Stomach (tissue), 9 donors: ENCODE data around the gene KPNA4. TPM values are rescaled to one million over a fixed set of nuclear protein-coding genes. Genes with fewer than 3 reads are reported as not detected.
A peak's percentile ranks its signal among the peaks of the same experiment; 100 is the strongest.

ENCODE experiments used
- DNase-seq, 2 donors: peaks; one replicate each; pipeline versions ENCODE4 v3.0.0 to v3.0.0-alpha.2; 2013 to 2019
- H3K27ac ChIP-seq, 5 donors: fragments of 200-600 bp in 4 of 5; sonication (generic) in 4 of 5; one replicate each; pipeline ENCODE4 v1.5.1; 2013 to 2019; ENCODE audit warnings: mild to moderate bottlenecking in 1 of 5, moderate library complexity in 1 of 5
- H3K27me3 ChIP-seq, 3 donors: fragments of 200-600 bp; sonication (generic); one replicate each; pipeline ENCODE4 v1.5.1; 2017 to 2019; ENCODE audit warnings: mixed run types in 1 of 3
- H3K36me3 ChIP-seq, 4 donors: fragments of 200-600 bp; sonication (generic); 1 replicate in 3 of 4; 2 replicates in 1 of 4; pipeline ENCODE4 v1.5.1; 2016 to 2019
- H3K4me1 ChIP-seq, 4 donors: fragments of 200-600 bp; sonication (generic); one replicate each; pipeline ENCODE4 v1.5.1; 2016 to 2019
- H3K4me3 ChIP-seq, 4 donors: fragments of 200-600 bp; sonication (generic) in 3 of 4; one replicate each; pipeline ENCODE4 v1.5.1; 2016 to 2019; ENCODE audit warnings: mild to moderate bottlenecking in 1 of 4
- H3K9me3 ChIP-seq, 4 donors: fragments of 200-600 bp; sonication (generic); one replicate each; pipeline ENCODE4 v1.5.1; 2016 to 2019
- CTCF ChIP-seq, 7 experiments: fragments of 450-650 bp in 4 of 7; fragments of 200-600 bp in 3 of 7; sonication (generic) in 3 of 7; IDR thresholded peaks; one replicate each; pipeline ENCODE4 v1.5.1; 2016 to 2019; ENCODE audit warnings: antibody characterized with exemption in 7 of 7, control low read depth in 2 of 7, mild to moderate bottlenecking in 1 of 7
- EP300 ChIP-seq: sonication (generic); formaldehyde crosslinking; IDR thresholded peaks from one replicate; pipeline ENCODE4 v1.6.1; 2017; ENCODE audit warnings: antibody characterized with exemption
- POLR2A ChIP-seq, 4 donors: fragments of 450-650 bp; IDR thresholded peaks; one replicate each; pipeline ENCODE4 v1.6.1; 2016; ENCODE audit warnings: antibody characterized with exemption in 4 of 4, control low read depth in 2 of 4, mild to moderate bottlenecking in 1 of 4, moderate library complexity in 1 of 4
- POLR2AphosphoS5 ChIP-seq, 3 donors: sonication (generic); formaldehyde crosslinking; IDR thresholded peaks; one replicate each; pipeline ENCODE4 v1.6.1; 2016; ENCODE audit warnings: antibody characterized with exemption in 3 of 3
- WGBS, 5 donors: extraction: QIAGEN DNeasy Blood & Tissue Kit in 3 of 5; methylation state at CpG; one replicate each; pipeline versions ENCODE4 v1.1.5 to v1.1.7; 2013 to 2018; 5-methylcytosine and 5-hydroxymethylcytosine counted together
- intact Hi-C: fragments of 100-400 bp; cut with DNase I; formaldehyde crosslinking; loops from one replicate; pipeline ENCODE4 v1.15.1; 2023; ENCODE audit warnings: low total_unique reads
- polyA plus RNA-seq, 3 donors: library from polyadenylated mRNA; stranded (reverse); fragments of 200-250 nt; gene quantifications; one replicate each; pipeline ENCODE4 v1.2.3, GENCODE V29; 2013
- total RNA-seq, 5 donors: library from RNA; depleted of rRNA; stranded (reverse); fragments of >200 nt; gene quantifications; one replicate each; pipeline versions ENCODE4 v1.1.0 to v1.2.3, GENCODE V29; 2014 to 2016
- donor health status: healthy with polysubstance abuse.
- donor health status: Bipolar disorder and iron deficiency.
- donor health status: healthy.

KPNA4 gene
- total and polyA plus RNA-seq, 8 donors, result 3.8 to 41.7 (median 16.1) TPM

GRCh38 chr3:160450846-160451245 lies 114.5 kb downstream of the KPNA4 start:
- H3K36me3 ChIP-seq, result no peaks in the 10 kb centered on the region
- TF ChIP-seq CTCF (IDR thresholded peaks at IDR 0.05), result no peak
- TF ChIP-seq POLR2A (IDR thresholded peaks at IDR 0.05), result no peak
- TF ChIP-seq EP300, result no peak
- no peak for TF ChIP-seq POLR2AphosphoS5 (IDR thresholded peaks at IDR 0.05)
- intact Hi-C loops, result no loop called here
- peaks cover 0 to 5% (median 0%) of the 10 kb centered on the region in 4 donors for H3K9me3 ChIP-seq
- peaks cover 0 to 38% (median 20%) of the 10 kb centered on the region in 4 donors for H3K4me1 ChIP-seq
- WGBS, 5 donors, result 66 to 76% (median 72%) methylated on average over 3 of the region's 3 CpGs
- H3K27me3 ChIP-seq, result peaks cover 0 to 12% (median 11%) of the 10 kb centered on the region in 3 donors
- H3K4me3 ChIP-seq, result no peak overlapping the region
- DNase-seq, result peak in 1 of 2 donors; percentile 20
- H3K27ac ChIP-seq, result no peak overlapping the region

GRCh38 chr3:160449636-160450598 lies 115.5 kb downstream of the KPNA4 start, which contains the start of gene TRIM59:
TRIM59 (minus strand) TSS chr3:160449786; CDS start chr3:160439183, 10,603 bp downstream.
- Histone ChIP-seq H3K4me1 (peaks cover 0 to 38% (median 20%) of the 10 kb centered on the region in 4 donors), H3K27ac (peak within 1 kb of the TSS; percentile 72 to 86 (median 81)), H3K27me3 (peaks cover 0 to 12% (median 11%) of the 10 kb centered on the region in 3 donors), H3K36me3 (no peaks in the 10 kb centered on the region), H3K4me3 (peak within 1 kb of the TSS; percentile 51 to 62 (median 57)), H3K9me3 (peaks cover 0 to 5% (median 0%) of the 10 kb centered on the region in 4 donors)
- peak; percentile 94 to 99 for DNase-seq
- WGBS, 5 donors, result 12 to 22% (median 16%) methylated on average over 40 to 71 of the region's 71 CpGs
- no peak for TF ChIP-seq POLR2A (IDR thresholded peaks at IDR 0.05)
- peak in 2 of 3 donors; percentile 54 to 75 for TF ChIP-seq POLR2AphosphoS5 (IDR thresholded peaks at IDR 0.05)
- intact Hi-C loops, result no loop called here

- 1 to 2% (median 2%) methylated on average over 23 to 26 of the region's 26 CpGs for WGBS, 5 donors
- TF ChIP-seq POLR2A (IDR thresholded peaks at IDR 0.05) (no peak), POLR2AphosphoS5 (IDR thresholded peaks at IDR 0.05) (no peak), CTCF (IDR thresholded peaks at IDR 0.05) (no peak), EP300 (no peak)
- Histone ChIP-seq H3K27ac (peak overlapping the region; percentile 72 to 86 (median 81)), H3K36me3 (no peaks in the 10 kb centered on the region), H3K4me1 (peaks cover 0 to 38% (median 20%) of the 10 kb centered on the region in 4 donors), H3K27me3 (peaks cover 0 to 12% (median 11%) of the 10 kb centered on the region in 3 donors), H3K4me3 (peak overlapping the region; percentile 51 to 62 (median 57)), H3K9me3 (peaks cover 0 to 5% (median 0%) of the 10 kb centered on the region in 4 donors)
- peak in 1 of 2 donors; percentile 83 for DNase-seq
- intact Hi-C loops, result no loop called here
Observed at GRCh38 chr3:160448845-160449635, 116.3 kb downstream of the KPNA4 start.

- no peak for DNase-seq
- no peak overlapping the region for H3K27ac ChIP-seq
- H3K36me3 ChIP-seq, result no peaks in the 10 kb centered on the region
- peaks cover 0 to 5% (median 0%) of the 10 kb centered on the region in 4 donors for H3K9me3 ChIP-seq
- intact Hi-C loops, result no loop called here
- H3K27me3 ChIP-seq, result peaks cover 0 to 12% (median 11%) of the 10 kb centered on the region in 3 donors
- H3K4me3 ChIP-seq, result no peak overlapping the region
- H3K4me1 ChIP-seq, result peaks cover 0 to 38% (median 20%) of the 10 kb centered on the region in 4 donors
- WGBS, 5 donors, result 44 to 50% (median 47%) methylated on average over 3 of the region's 3 CpGs
- TF ChIP-seq POLR2A (IDR thresholded peaks at IDR 0.05), result no peak
- no peak for TF ChIP-seq CTCF (IDR thresholded peaks at IDR 0.05)
- TF ChIP-seq EP300, result no peak
- TF ChIP-seq POLR2AphosphoS5 (IDR thresholded peaks at IDR 0.05), result no peak
Observed at GRCh38 chr3:160447544-160447943, 117.8 kb downstream of the KPNA4 start.
